Stimulated activated CD8-positive, alpha-beta memory T cell treated with anti-CD3 and anti-CD28 coated beads, Interleukin-12 subunit alpha, Interleukin-12 subunit beta, amount 100 ng/mL, for 1 hour (primary cell): ENCODE data around the gene RNF151.

Experiments
- DNase-seq: peaks from one replicate; pipeline ENCODE4 v3.0.0-alpha.2; 2020; ENCODE audit warnings: low read depth

Gene RNF151

GRCh38 chr16:1991588-1991947 is 24.9 kb downstream of the RNF151 start:
- no peak for DNase-seq

GRCh38 chr16:1991948-1992703 is 25.5 kb downstream of the RNF151 start:
- peak; percentile 96 for DNase-seq

- no peak for DNase-seq
Measured at GRCh38 chr16:1992704-1993317, 26.2 kb downstream of the RNF151 start.

GRCh38 chr16:1993731-1994131 is 27.1 kb downstream of the RNF151 start:
- no peak for DNase-seq

DNA sequence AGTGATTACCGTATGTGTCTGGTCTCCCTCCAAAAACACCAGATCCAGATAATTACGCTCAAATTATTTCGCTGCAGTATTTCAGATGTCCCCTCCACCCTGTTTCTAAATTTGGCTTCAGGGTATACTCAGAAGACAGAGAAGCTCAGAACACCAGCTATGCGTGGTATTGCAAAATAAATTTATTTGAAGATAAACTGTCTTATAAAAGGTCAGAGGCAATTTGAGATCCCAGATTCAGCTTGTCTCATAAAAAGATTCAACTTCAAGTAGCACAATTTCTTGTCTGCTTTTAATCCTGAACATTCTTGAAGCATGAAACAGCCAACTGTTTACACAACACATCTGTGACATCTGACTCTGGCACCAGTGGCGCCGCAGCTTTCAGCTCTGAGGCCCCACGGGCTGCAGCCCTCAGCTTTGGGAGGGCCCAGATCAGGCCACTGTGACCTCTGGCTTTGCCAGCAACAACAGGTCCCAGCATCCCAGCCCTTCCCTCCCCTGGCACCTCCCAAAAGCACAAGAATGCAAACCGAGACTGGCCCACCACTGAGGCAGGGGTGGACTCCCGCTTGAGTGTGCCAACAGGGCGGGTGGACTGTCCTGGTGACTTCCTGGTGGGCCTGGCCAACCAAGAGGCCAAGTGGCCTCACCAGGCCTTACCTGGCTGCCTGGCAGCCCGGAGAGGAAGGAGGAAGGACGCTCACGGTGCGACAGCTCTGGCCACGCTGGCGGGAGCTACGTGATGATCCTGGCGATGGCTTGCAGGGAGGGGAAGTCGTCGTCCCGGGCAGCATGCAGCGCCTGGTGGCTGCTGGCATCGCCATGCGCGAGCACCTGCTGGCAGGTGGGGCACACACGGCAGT is 31.1 kb downstream of the RNF151 start:
- DNase-seq: no peak

- no peak for DNase-seq
Measured at GRCh38 chr16:1998360-1998835, 31.7 kb downstream of the RNF151 start.

- no peak for DNase-seq
Measured at GRCh38 chr16:1998852-1999801, 32.5 kb downstream of the RNF151 start.

GRCh38 chr16:1999866-2000514 is 33.3 kb downstream of the RNF151 start:
- no peak for DNase-seq

DNA sequence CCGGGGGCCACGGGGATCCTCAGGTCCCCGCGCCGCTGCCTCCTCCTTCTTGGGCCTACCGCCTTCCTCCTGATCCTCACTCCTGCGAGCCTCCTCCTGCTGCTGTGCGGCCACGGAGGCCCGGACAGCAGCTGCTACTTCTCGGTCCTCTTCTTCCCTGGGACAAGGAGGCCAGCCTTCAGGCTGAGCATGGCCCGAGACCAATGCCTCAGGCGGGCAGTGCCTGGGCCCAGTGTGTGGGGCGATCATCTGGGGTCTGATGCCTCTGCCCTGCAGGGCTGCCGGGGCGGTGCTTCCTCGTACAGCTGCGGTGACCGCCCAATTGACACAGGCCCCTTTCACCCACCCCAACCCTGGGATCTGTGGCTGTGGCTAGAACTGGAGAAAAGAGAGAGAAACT is 34.4 kb downstream of the RNF151 start:
- DNase-seq: no peak

GRCh38 chr16:2001456-2002355 is 35.0 kb downstream of the RNF151 start:
- DNase-seq: no peak

GRCh38 chr16:2002406-2003230 is 36.0 kb downstream of the RNF151 start:
- DNase-seq: no peak

- DNase-seq: no peak
Measured at GRCh38 chr16:2003231-2003826, 36.7 kb downstream of the RNF151 start.

DNA sequence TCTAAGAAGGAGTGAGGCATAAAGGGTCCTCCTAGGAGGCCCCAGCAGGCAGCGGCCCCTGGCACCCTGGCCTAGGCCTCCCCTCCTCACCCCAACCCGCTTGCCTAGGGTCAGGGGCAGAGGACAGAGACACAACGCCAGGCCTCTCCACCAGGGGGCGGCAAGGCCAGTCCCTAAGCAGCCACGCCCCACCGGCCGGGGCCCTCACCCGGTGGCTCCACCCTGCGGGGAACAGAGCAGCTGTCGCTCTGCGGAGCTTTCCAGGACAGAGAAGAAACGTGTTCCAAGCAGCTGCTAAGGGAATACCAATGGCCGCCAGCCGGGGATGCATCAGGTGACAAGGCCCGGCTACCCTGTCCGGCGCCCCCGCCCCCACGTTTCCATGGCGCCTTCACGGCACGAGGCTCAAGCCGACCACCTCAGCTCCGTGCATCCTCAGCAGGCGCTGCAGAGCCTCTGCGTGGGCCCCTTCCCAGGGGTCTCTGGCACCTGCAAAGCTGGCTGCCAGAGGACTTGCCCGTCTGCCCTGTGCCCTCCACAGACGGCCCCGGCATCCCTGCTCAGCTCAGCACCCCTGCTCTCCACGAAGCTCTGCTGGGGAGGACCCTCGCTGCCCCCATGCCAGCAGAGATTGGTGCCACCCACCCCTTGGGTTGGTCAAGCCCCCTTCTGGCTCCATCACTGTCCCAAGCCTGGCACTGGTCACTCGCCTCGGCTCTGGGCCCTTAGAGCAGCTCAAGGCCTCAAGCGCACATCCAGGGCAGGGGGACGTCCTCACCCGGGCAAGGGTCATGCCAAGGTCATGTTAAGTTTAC is 37.4 kb downstream of the RNF151 start:
- DNase-seq: peak; percentile 69

DNA sequence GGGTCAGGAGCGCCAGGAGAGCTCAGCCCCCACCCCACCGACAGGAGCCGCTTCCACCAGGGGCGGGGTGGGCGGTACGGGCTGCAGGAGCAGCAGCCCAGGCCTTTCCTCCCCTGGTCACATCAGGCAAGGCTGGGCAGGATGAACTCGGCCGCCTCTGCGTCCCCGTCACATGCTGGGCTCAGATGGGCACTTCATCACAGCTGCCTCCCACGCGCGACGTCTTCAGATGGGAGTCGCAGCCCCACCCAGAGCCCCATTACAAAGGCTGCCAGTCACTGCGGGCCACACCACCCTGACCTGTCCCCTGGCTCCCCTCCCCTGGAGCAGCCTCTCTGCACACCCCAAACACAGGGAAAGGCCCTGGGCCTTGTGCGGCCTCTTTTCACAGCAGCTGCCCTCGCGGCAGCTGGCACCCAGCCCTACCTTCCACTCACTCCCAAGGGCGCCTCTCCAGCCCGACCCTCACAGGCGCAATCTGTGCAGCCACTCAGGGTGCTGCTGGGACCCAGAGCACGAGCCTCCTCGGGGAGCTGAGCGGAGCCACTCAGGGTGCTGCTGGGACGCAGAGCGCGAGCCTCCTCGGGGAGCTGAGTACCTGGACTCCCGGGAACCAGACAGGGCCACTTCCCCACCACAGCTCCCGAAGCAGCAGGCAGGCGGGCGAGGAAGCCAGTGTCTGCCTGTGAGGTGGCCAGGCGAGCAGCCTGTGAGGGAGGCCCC is 38.3 kb downstream of the RNF151 start:
- no peak for DNase-seq

GRCh38 chr16:2005646-2006045 is 39.0 kb downstream of the RNF151 start:
- no peak for DNase-seq

- DNase-seq: no peak
Measured at GRCh38 chr16:2006317-2006716, 39.7 kb downstream of the RNF151 start.
